Mucosa of descending colon (tissue), 3 donors: ENCODE measurements around the gene RBP3. TPM values are rescaled to one million over a fixed set of nuclear protein-coding genes. Genes with fewer than 3 reads are reported as not detected.
A peak's percentile ranks its signal among the peaks of the same experiment; 100 is the strongest.

Source experiments
- ATAC-seq: fragments of 200-7000 bp; cut with Tn5 transposase; one replicate; pipeline ENCODE4 v1.9.1; 2020; ENCODE audit warnings: mild to moderate bottlenecking, moderate library complexity
- DNase-seq, 3 donors: peaks; one replicate each; pipeline ENCODE4 v3.0.0-alpha.2; 2020
- H3K36me3 ChIP-seq: fragments of 200-600 bp; one replicate; pipeline ENCODE4 v1.8.0; 2021; ENCODE audit warnings: low read depth, mild to moderate bottlenecking
- H3K4me1 ChIP-seq: fragments of 200-600 bp; one replicate; pipeline ENCODE4 v1.8.0; 2021; ENCODE audit warnings: low read depth, mild to moderate bottlenecking
- H3K4me3 ChIP-seq: fragments of 200-600 bp; one replicate; pipeline ENCODE4 v1.8.0; 2021; ENCODE audit warnings: mild to moderate bottlenecking
- H3K9me3 ChIP-seq: fragments of 200-600 bp; one replicate; pipeline ENCODE4 v1.8.0; 2021; ENCODE audit warnings: mild to moderate bottlenecking
- intact Hi-C, 2 donors: fragments of 100-400 bp; cut with DNase I in 1 of 2; cut with micrococcal nuclease in 1 of 2; formaldehyde crosslinking; loops; one replicate each; pipeline versions ENCODE4 v1.11.0 to v1.11.1; 2022; cut with DNase I, micrococcal nuclease
- total RNA-seq, 3 donors: library from RNA; stranded (reverse); fragmentation: NEBNext Ultra II Directional in 2 of 3; extraction: Animal tissue kit (Norgen Biotek cat#: 25700) in 2 of 3; gene quantifications; one replicate each; pipeline versions ENCODE4 v1.2.1 to v1.2.4, GENCODE V29; 2021 to 2023
- TF ChIP-seq, protein P1 (sequence below): fragments of 200-600 bp; IDR thresholded peaks from one replicate; pipeline ENCODE4 v1.8.0; 2022; ENCODE audit warnings: antibody characterized with exemption, mild to moderate bottlenecking
- donor health status: DM: no; HTN: no; CAD: no; lungs with moderate emphysema.
- donor health status: DM: no; HTN: no; CAD: no.
- donor health status: DM: no; HTN: yes; CAD: no.

Gene RBP3
- total RNA-seq, 3 donors from 2014 or later, result not detected

DNA sequence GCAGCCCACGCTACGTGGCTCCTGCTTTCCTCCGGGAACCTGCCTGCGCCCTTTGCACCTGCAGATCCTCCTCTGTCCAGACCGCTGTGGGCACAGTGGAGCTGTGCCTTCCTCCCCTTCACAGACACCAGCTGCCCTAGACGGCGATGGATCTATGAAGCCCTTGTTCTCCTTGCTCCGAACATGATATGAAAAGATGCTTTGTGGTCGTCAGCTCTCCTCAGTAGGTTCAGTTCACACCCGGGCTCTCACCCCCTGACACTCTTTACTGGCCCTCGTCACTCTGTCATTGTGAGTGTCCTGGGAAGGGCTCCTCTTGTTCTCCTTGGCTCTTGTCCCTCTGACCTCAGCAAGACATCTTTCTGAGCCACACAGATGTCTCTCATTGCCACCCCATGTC, 31.7 kb downstream of the RBP3 start:
- no peak for DNase-seq
- H3K9me3 ChIP-seq, result no peaks in the 10 kb centered on the region
- no peak overlapping the region for H3K4me3 ChIP-seq
- peaks cover 24% of the 10 kb centered on the region for H3K4me1 ChIP-seq
- intact Hi-C loops, result no loop called here
- ATAC-seq, result no peak
- TF ChIP-seq, protein P1, sequence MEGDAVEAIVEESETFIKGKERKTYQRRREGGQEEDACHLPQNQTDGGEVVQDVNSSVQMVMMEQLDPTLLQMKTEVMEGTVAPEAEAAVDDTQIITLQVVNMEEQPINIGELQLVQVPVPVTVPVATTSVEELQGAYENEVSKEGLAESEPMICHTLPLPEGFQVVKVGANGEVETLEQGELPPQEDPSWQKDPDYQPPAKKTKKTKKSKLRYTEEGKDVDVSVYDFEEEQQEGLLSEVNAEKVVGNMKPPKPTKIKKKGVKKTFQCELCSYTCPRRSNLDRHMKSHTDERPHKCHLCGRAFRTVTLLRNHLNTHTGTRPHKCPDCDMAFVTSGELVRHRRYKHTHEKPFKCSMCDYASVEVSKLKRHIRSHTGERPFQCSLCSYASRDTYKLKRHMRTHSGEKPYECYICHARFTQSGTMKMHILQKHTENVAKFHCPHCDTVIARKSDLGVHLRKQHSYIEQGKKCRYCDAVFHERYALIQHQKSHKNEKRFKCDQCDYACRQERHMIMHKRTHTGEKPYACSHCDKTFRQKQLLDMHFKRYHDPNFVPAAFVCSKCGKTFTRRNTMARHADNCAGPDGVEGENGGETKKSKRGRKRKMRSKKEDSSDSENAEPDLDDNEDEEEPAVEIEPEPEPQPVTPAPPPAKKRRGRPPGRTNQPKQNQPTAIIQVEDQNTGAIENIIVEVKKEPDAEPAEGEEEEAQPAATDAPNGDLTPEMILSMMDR, result no peak
- no peaks in the 10 kb centered on the region for H3K36me3 ChIP-seq

DNA sequence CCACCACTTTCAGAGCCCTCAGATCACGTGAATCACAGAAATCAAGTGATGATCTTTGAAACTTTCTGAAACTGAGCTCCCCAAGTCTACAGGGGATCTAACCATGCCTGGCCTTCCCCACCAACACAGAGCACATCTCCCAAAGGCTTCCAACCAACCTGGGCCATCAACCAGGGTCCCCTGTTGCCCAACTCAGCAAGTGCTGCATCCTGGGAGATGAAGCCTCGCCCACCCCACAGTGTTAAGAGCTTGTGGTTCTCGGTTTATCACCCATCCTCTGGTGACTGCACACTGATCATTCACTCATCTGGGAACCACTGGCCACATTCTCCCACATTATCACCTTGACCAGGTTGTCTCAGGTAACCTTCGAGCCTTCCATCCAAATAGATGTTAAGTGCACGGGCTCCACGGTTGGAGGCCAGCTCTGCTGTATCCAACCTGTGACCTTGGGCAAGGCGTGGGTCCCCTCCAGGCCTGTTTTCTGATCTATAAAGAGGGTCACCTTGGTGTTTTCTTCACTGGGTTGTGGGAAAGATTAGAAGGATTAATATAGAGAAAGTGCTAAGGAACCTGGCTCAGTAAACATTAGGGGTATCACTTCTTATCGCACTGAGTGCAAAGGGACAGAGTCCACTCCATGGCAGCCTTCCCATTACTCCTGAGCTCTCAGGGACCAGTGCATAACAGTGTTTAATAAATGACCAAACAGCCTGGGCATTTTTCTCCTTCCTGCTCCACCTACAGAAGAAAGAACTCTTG, 32.4 kb downstream of the RBP3 start:
- TF ChIP-seq, protein P1, result no peak
- intact Hi-C loops, result no loop called here
- Histone ChIP-seq H3K9me3 (no peaks in the 10 kb centered on the region), H3K4me1 (peaks cover 24% of the 10 kb centered on the region), H3K4me3 (no peak overlapping the region), H3K36me3 (no peaks in the 10 kb centered on the region)
- ATAC-seq (peak; percentile 55), DNase-seq (peak in 1 of 3 donors; percentile 67)

DNA sequence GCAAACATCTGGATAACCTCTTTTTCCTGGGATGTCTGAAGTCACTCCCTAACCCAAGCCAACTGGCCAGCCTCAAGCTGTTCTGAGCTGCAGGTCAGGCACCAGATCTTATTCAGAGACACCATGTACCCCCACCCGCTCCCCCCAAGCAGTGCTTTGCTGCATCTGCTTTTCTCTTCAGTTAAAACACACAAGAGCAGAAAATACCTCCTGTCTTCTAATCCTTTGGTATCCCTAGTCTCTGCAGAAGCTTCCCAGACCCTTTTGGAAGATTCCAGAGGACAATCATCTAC, 32.9 kb downstream of the RBP3 start:
- Histone ChIP-seq H3K4me3 (no peak overlapping the region), H3K4me1 (peaks cover 24% of the 10 kb centered on the region), H3K9me3 (no peaks in the 10 kb centered on the region), H3K36me3 (no peaks in the 10 kb centered on the region)
- DNase-seq (no peak), ATAC-seq (no peak)
- TF ChIP-seq, protein P1, result no peak
- intact Hi-C loops, result no loop called here

DNA sequence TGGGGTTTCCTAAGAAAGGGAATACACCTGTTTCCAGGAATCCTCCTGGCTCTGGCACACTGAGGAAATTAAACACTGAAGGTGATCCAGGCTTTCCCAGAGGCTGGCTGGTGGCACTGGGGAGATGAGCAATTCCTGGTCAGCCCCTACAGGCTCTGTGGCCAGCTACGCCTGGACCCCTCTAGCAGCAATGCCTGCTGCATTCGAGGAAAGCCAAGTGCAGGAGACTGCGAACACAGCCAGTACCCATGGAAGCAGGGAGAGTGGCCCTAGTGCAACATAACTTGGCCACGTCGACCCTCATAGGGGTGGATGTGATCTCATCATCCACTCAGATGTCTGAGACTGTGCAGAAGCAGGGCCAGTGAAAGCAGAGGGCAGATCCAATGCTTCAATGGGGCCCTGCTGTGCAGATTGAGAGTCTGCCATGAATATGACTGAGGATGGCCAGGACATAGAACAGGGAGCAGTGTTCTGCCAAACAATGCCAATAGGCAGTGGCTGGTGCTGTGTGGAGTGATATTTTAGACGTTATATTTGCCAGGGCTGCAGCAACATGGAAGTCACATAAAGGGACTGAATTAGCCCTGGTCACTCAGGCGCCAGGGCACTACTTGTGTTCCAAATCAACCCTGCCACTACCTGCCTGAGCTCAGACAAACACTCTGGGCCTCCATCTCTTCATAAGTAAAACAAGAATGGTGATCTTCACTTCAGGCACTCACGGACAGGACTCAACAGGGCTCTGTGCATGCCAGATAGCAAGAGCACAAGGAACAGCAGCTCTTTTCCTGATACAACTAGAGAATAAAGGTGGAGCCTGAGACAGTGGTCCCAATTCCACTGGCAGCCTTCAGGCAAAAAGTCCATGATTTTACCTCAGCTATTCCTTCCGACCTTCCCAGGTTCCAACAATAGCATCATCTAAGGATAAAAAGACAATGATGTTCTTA, 33.5 kb downstream of the RBP3 start:
- Histone ChIP-seq H3K9me3 (no peaks in the 10 kb centered on the region), H3K36me3 (no peaks in the 10 kb centered on the region), H3K4me1 (peaks cover 24% of the 10 kb centered on the region), H3K4me3 (no peak overlapping the region)
- DNase-seq (no peak), ATAC-seq (no peak)
- intact Hi-C loops, result no loop called here
- TF ChIP-seq, protein P1, result no peak

DNA sequence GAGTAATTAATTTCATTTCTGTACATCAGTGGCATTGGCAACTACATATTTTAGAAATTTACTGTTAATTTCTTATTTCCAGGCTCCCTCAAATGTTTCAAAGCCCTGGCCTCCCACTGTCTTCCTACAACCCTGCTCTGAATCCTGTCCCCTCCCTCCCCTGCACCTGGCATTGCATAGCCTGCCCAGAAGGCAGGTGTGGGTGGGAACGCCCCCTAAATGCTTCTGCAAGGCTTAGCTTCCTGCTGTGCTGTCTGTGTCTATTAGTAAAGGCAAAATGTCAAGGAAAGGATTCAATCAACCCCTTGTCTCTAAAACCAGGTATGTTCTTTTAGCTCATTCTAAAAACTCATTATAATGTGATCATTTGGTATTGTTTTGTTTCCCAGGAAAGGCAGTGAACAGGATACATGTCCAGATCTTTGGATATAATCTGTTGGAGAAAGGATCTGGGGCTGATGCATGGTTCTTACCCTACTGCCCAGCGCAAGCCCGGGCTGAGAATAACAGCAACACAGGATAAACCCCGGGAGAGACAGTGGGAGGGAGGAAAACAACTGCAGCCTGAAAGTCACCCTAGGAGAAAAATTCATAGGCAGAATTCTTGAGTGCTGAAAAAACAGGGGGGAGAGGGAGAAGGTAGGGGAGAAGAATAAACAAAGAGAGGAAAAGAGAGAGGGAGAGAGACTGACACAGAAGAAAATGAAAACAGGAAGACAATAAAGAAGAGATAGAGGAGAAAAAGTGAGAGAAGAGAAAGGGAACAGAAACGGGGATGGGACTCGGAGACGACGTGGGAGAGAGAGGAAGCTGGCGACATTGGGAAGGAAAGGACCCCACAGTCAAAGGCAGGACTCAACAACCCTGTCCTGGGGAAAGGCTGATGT, 35.3 kb downstream of the RBP3 start:
- intact Hi-C loops, result no loop called here
- TF ChIP-seq, protein P1, result no peak
- peak in 1 of 3 donors; percentile 39 for DNase-seq
- Histone ChIP-seq H3K36me3 (no peaks in the 10 kb centered on the region), H3K4me1 (peaks cover 24% of the 10 kb centered on the region), H3K4me3 (peak overlapping the region; percentile 42), H3K9me3 (no peaks in the 10 kb centered on the region)
- ATAC-seq, result peak; percentile 43
